Measurements from ENCODE around the gene ZNF410.
"Not testable (repeated sequence)": the region's sequence is repeated elsewhere in the genome, so short reads cannot be mapped to it uniquely, and the experiment has no call there.

DNA sequence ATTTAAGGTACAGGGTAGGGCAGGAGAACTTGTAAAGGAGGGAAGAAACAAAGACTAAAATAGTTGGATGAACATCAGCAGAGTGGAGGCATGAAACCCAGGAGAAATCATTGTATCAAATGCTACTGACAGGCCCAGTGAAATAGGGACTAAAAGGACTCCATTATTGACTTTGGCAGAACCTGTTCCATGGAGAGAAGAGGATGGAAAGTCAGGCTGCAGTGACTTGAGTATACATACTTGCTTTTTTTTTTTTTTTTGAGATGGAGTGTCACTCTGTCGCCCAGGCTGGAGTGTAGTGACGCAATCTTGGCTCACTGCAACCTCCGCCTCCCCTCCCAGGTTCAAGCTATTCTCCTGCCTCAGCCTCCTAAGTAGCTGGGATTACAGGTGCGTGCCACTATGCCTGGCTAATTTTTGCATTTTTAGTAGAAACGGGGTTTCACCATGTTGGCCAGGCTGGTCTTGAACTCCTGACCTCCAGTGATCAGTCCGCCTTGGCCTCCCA is 7.6 kb downstream of the ZNF410 start:
- TF ChIP-seq, protein P1, sequence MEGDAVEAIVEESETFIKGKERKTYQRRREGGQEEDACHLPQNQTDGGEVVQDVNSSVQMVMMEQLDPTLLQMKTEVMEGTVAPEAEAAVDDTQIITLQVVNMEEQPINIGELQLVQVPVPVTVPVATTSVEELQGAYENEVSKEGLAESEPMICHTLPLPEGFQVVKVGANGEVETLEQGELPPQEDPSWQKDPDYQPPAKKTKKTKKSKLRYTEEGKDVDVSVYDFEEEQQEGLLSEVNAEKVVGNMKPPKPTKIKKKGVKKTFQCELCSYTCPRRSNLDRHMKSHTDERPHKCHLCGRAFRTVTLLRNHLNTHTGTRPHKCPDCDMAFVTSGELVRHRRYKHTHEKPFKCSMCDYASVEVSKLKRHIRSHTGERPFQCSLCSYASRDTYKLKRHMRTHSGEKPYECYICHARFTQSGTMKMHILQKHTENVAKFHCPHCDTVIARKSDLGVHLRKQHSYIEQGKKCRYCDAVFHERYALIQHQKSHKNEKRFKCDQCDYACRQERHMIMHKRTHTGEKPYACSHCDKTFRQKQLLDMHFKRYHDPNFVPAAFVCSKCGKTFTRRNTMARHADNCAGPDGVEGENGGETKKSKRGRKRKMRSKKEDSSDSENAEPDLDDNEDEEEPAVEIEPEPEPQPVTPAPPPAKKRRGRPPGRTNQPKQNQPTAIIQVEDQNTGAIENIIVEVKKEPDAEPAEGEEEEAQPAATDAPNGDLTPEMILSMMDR (IDR thresholded peaks at IDR 0.05): not testable (repeated sequence)
- TF ChIP-seq POLR2A (IDR thresholded peaks at IDR 0.05): not testable (repeated sequence)
